PC-3 (cell line): ENCODE results near the gene RBMS2. TPM values are rescaled to one million over a fixed set of nuclear protein-coding genes. Genes with fewer than 3 reads are reported as not detected.
"Not testable (repeated sequence)": the region's sequence is repeated elsewhere in the genome, so short reads cannot be mapped to it uniquely, and the experiment has no call there.

Source experiments
- ATAC-seq: fragments of 200-7000 bp; cut with Tn5 transposase; 2 replicates; pipeline ENCODE4 v1.9.1; 2020; ENCODE audit warnings: mild to moderate bottlenecking, moderate library complexity
- BruUV-seq: library from RNA; stranded (reverse); fragments of 400-500 nt; replicated peaks from 2 replicates; lab custom pipeline; 2021; lab: Mats Ljungman, UMichigan
- CTCF ChIA-PET: fragments of 300-600 bp; sonication (Branson Sonifier 250); formaldehyde crosslinking; loops from one replicate; lab custom pipeline; 2022; ENCODE audit warnings: antibody characterized with exemption; lab: Charles Lee
- POLR2A ChIA-PET: fragments of 300-600 bp; sonication (Branson Sonifier 250); formaldehyde crosslinking; loops from one replicate; lab custom pipeline; 2022; ENCODE audit warnings: antibody characterized with exemption; ENCODE audit not compliant: unreplicated experiment; lab: Charles Lee
- DNase-seq: peaks from one replicate; pipeline ENCODE4 v3.0.0-alpha.2; 2015
- H2AFZ ChIP-seq: fragments of 300-600 bp; sonication (generic); 2 replicates; pipeline ENCODE4 v1.6.0; 2016; ENCODE audit warnings: antibody characterized with exemption, low read length
- H3F3A ChIP-seq: fragments of 300-600 bp; sonication (generic); one replicate; pipeline ENCODE4 v1.6.0; 2017; ENCODE audit warnings: antibody characterized with exemption, low read length, control low read depth, mild to moderate bottlenecking; ENCODE audit not compliant: unreplicated experiment
- H3K27ac ChIP-seq: fragments of 300-600 bp; sonication (generic); 2 replicates; pipeline ENCODE4 v1.5.1; 2016; ENCODE audit warnings: mild to moderate bottlenecking, low read length
- H3K27me3 ChIP-seq: fragments of 300-600 bp; sonication (generic); 2 replicates; pipeline ENCODE4 v1.6.1; 2016; ENCODE audit warnings: low read length, mixed read lengths
- H3K36me3 ChIP-seq: fragments of 300-600 bp; sonication (generic); 2 replicates; pipeline ENCODE4 v1.6.1; 2016; ENCODE audit warnings: low read depth, mixed run types, low read length, mixed read lengths
- H3K4me1 ChIP-seq: fragments of 300-600 bp; sonication (generic); 2 replicates; pipeline ENCODE4 v1.5.1; 2016; ENCODE audit warnings: low read length; ENCODE audit not compliant: insufficient read depth
- H3K4me2 ChIP-seq: fragments of 300-600 bp; sonication (generic); 2 replicates; pipeline ENCODE4 v1.6.0; 2016; ENCODE audit warnings: low read length
- H3K4me3 ChIP-seq: fragments of 300-600 bp; sonication (generic); 2 replicates; pipeline ENCODE4 v1.5.1; 2016; ENCODE audit warnings: mild to moderate bottlenecking, low read length, mixed read lengths
- H3K79me2 ChIP-seq: fragments of 300-600 bp; sonication (generic); 2 replicates; pipeline ENCODE4 v1.6.1; 2017; ENCODE audit warnings: low read length, mixed read lengths
- H3K9ac ChIP-seq: fragments of 300-600 bp; sonication (generic); 2 replicates; pipeline ENCODE4 v1.6.0; 2016; ENCODE audit warnings: mild to moderate bottlenecking, low read length
- H3K9me2 ChIP-seq: fragments of 300-600 bp; sonication (generic); replicated peaks from 2 replicates; pipeline ENCODE4 v1.6.1; 2016; ENCODE audit warnings: mixed run types, low read length, mixed read lengths
- H3K9me3 ChIP-seq: fragments of 300-600 bp; sonication (generic); 2 replicates; pipeline ENCODE4 v1.6.1; 2016; ENCODE audit warnings: low read length, mixed read lengths
- H4K20me1 ChIP-seq: fragments of 300-600 bp; sonication (generic); 2 replicates; pipeline ENCODE4 v1.6.1; 2016; ENCODE audit warnings: low read length, mixed read lengths
- EZH2 ChIP-seq: fragments of 300-600 bp; sonication (generic); IDR thresholded peaks from one replicate; pipeline ENCODE4 v1.6.1; 2017; ENCODE audit warnings: antibody characterized with exemption, mild to moderate bottlenecking, low read length; ENCODE audit not compliant: unreplicated experiment
- EZH2phosphoT487 ChIP-seq: fragments of 300-600 bp; sonication (generic); IDR thresholded peaks from 2 replicates; pipeline ENCODE4 v1.6.1; 2018; ENCODE audit warnings: mild to moderate bottlenecking, antibody characterized with exemption, low read length, borderline replicate concordance
- intact Hi-C: fragments of 100-400 bp; cut with micrococcal nuclease; formaldehyde crosslinking; loops from 2 replicates; pipeline ENCODE4 v1.9.0; 2023
- total RNA-seq: library from RNA; depleted of rRNA; stranded (reverse); fragments of >200 nt; gene quantifications from 2 replicates; pipeline ENCODE4 v1.2.3, GENCODE V29; 2014
- TF ChIP-seq, protein P1 (sequence below): fragments of 300-600 bp; sonication (generic); conservative IDR thresholded peaks from 2 replicates; pipeline ENCODE4 v1.5.1; 2017; ENCODE audit warnings: antibody characterized with exemption, low read depth, mild to moderate bottlenecking, low read length

RBMS2 gene
- total RNA-seq, 1 experiment from 2014 or later, result 10.2 TPM

GRCh38 chr12:56514014-56514318, 7.7 kb upstream of the RBMS2 start:
- BruUV-seq, H3K27me3 ChIP-seq, H2AFZ ChIP-seq, H3K9me3 ChIP-seq, H4K20me1 ChIP-seq, ATAC-seq, intact Hi-C loops, DNase-seq, H3K4me3 ChIP-seq, H3K36me3 ChIP-seq, H3K9me2 ChIP-seq, POLR2A ChIA-PET, H3K27ac ChIP-seq, H3K9ac ChIP-seq, H3K4me2 ChIP-seq, H3K79me2 ChIP-seq, H3F3A ChIP-seq: not testable (repeated sequence)
- CTCF ChIA-PET, result interaction anchor here (0.7 to 2.6 kb wide), 5 partner anchors 8 to 171 kb away, joined by 3 to 19 read pairs (median 4); partner anchors contain the start of gene RBMS2
- H3K4me1 ChIP-seq, result peaks cover 21% of the 10 kb centered on the region
- TF ChIP-seq, protein P1, sequence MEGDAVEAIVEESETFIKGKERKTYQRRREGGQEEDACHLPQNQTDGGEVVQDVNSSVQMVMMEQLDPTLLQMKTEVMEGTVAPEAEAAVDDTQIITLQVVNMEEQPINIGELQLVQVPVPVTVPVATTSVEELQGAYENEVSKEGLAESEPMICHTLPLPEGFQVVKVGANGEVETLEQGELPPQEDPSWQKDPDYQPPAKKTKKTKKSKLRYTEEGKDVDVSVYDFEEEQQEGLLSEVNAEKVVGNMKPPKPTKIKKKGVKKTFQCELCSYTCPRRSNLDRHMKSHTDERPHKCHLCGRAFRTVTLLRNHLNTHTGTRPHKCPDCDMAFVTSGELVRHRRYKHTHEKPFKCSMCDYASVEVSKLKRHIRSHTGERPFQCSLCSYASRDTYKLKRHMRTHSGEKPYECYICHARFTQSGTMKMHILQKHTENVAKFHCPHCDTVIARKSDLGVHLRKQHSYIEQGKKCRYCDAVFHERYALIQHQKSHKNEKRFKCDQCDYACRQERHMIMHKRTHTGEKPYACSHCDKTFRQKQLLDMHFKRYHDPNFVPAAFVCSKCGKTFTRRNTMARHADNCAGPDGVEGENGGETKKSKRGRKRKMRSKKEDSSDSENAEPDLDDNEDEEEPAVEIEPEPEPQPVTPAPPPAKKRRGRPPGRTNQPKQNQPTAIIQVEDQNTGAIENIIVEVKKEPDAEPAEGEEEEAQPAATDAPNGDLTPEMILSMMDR, result 0 out of 2 replicates have a peak, but pooled peaks have one; percentile 4

DNA sequence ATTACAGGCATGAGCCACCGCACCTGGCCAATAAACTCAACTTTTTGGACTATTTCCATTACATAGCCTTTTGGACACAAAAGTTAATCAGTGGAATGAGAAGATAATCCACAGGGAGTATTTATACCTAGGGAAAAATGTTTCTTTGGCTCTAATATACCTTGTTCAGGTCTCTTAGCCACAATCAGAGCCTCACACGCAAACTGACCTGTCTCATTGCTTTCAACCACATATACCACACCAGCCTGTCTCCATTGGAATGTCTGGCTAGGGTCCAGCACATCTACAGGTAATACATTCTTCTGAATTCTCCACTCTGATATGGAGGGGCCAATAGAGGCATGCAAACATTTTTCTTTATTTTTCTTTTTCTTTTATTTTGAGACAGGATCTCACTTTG, 3.8 kb upstream of the RBMS2 start:
- peak overlapping the region; percentile 23; the same call in 1 of the 2 replicates for H3K4me3 ChIP-seq
- ChIA-PET CTCF (no interaction called here), POLR2A (no interaction called here)
- peaks cover 5% of the 10 kb centered on the region for H3F3A ChIP-seq
- DNase-seq, result peak; percentile 94
- H3K4me2 ChIP-seq, result peak overlapping the region; percentile 63
- no peaks in the 10 kb centered on the region for H3K36me3 ChIP-seq
- peak overlapping the region; percentile 56 for H3K9ac ChIP-seq
- H3K27ac ChIP-seq, result peak overlapping the region; percentile 91
- no peaks in the 10 kb centered on the region for H3K9me2 ChIP-seq
- no peak for TF ChIP-seq EZH2phosphoT487
- no peak for TF ChIP-seq EZH2
- TF ChIP-seq, protein P1, result no peak
- H3K27me3 ChIP-seq, result no peaks in the 10 kb centered on the region
- no TSS peak for BruUV-seq
- H4K20me1 ChIP-seq, result no peaks in the 10 kb centered on the region
- ATAC-seq, result peak; percentile 11
- intact Hi-C loops, result no loop called here
- H3K9me3 ChIP-seq, result no peaks in the 10 kb centered on the region
- H3K79me2 ChIP-seq, result peaks cover 11% of the 10 kb centered on the region
- H3K4me1 ChIP-seq, result peaks cover 46% of the 10 kb centered on the region
- H2AFZ ChIP-seq, result no peak overlapping the region

GRCh38 chr12:56518570-56518969, 3.0 kb upstream of the RBMS2 start:
- H3K79me2 ChIP-seq, result peaks cover 18% of the 10 kb centered on the region
- ChIA-PET CTCF (no interaction called here), POLR2A (no interaction called here)
- no peaks in the 10 kb centered on the region for H3K27me3 ChIP-seq
- peak overlapping the region; percentile 56 for H3K9ac ChIP-seq
- intact Hi-C loops, result no loop called here
- H3K9me3 ChIP-seq, result no peaks in the 10 kb centered on the region
- H3F3A ChIP-seq, result peaks cover 5% of the 10 kb centered on the region
- peak overlapping the region; percentile 23; the same call in 1 of the 2 replicates for H3K4me3 ChIP-seq
- no peaks in the 10 kb centered on the region for H3K9me2 ChIP-seq
- DNase-seq (peak; percentile 94), ATAC-seq (peak; percentile 67)
- H3K4me1 ChIP-seq, result peaks cover 49% of the 10 kb centered on the region
- peak overlapping the region; percentile 63 for H3K4me2 ChIP-seq
- no peak overlapping the region for H2AFZ ChIP-seq
- no peaks in the 10 kb centered on the region for H4K20me1 ChIP-seq
- H3K36me3 ChIP-seq, result no peaks in the 10 kb centered on the region
- TF ChIP-seq, protein P1, result no peak
- TF ChIP-seq EZH2 (no peak), EZH2phosphoT487 (no peak)
- BruUV-seq, result no TSS peak
- peak overlapping the region; percentile 91 for H3K27ac ChIP-seq
